Mammary epithelial cell (primary cell): ENCODE data around the gene SMIM28.

Experiments used
- EZH2 ChIP-seq: IDR thresholded peaks from 2 replicates; pipeline ENCODE4 v1.6.1; 2012; ENCODE audit warnings: low read length, inconsistent platforms, borderline replicate concordance
- TF ChIP-seq, protein P1 (sequence below), 2 donors: IDR thresholded peaks in 1 of 2; conservative IDR thresholded peaks in 1 of 2; 2 replicates each; pipeline ENCODE4 v1.5.1; 2011 to 2012; ENCODE audit warnings: inconsistent platforms in 2 of 2, low read length in 2 of 2, mild to moderate bottlenecking in 2 of 2, control low read depth in 1 of 2, low read depth in 1 of 2; ENCODE audit not compliant: insufficient read depth in 1 of 2; ENCODE audit errors: extremely low read depth in 1 of 2

- TF ChIP-seq, protein P1, sequence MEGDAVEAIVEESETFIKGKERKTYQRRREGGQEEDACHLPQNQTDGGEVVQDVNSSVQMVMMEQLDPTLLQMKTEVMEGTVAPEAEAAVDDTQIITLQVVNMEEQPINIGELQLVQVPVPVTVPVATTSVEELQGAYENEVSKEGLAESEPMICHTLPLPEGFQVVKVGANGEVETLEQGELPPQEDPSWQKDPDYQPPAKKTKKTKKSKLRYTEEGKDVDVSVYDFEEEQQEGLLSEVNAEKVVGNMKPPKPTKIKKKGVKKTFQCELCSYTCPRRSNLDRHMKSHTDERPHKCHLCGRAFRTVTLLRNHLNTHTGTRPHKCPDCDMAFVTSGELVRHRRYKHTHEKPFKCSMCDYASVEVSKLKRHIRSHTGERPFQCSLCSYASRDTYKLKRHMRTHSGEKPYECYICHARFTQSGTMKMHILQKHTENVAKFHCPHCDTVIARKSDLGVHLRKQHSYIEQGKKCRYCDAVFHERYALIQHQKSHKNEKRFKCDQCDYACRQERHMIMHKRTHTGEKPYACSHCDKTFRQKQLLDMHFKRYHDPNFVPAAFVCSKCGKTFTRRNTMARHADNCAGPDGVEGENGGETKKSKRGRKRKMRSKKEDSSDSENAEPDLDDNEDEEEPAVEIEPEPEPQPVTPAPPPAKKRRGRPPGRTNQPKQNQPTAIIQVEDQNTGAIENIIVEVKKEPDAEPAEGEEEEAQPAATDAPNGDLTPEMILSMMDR (conservative IDR thresholded peaks at IDR 0.05 in 1 of 2, IDR thresholded peaks at IDR 0.05 in 1 of 2; ENCODE audit: extremely low read depth in 1 of 2, insufficient read depth in 1 of 2, low read depth in 1 of 2, low read length in 2 of 2) = no peak
- TF ChIP-seq EZH2 = no peak
Observed at GRCh38 chr6:138334000-138334399, 43.7 kb upstream of the SMIM28 start.
